ENCODE measurements around the gene UBE2I. TPM values are rescaled to one million over a fixed set of nuclear protein-coding genes. Genes with fewer than 3 reads are reported as not detected.
"Not testable (repeated sequence)": the region's sequence is repeated elsewhere in the genome, so short reads cannot be mapped to it uniquely, and the experiment has no call there.

The UBE2I gene
- total RNA-seq, 1 experiment from 2014 or later: 80.2 TPM

DNA sequence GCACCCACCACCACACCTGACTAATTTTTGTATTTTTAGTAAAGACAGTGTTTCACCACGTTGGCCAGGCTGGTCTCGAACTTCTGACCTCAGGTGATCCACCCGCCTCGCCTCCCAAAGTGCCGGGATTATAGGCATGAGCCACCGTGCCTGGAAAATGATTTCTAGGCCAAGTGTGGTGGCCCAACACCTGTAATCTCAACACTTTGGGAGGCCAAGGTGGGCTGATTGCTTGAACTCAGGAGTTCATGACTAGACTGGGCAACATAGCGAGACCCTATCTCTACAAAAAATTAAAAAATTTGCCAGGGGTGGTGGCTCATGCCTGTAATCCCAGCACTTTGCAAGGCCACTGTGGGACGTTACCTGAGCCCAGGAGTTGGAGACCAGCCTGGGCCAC is 13.0 kb downstream of the UBE2I start:
- no peak for DNase-seq
- Histone ChIP-seq H3K27me3 (ENCODE audit: control insufficient read depth, insufficient read depth, low read length) (no peaks in the 10 kb centered on the region), H3K36me3 (replicated peaks; ENCODE audit: control insufficient read depth, insufficient read depth, low read length) (peaks cover 37% of the 10 kb centered on the region), H3K4me3 (ENCODE audit: insufficient read depth, low read depth, low read length) (no peak overlapping the region)

DNA sequence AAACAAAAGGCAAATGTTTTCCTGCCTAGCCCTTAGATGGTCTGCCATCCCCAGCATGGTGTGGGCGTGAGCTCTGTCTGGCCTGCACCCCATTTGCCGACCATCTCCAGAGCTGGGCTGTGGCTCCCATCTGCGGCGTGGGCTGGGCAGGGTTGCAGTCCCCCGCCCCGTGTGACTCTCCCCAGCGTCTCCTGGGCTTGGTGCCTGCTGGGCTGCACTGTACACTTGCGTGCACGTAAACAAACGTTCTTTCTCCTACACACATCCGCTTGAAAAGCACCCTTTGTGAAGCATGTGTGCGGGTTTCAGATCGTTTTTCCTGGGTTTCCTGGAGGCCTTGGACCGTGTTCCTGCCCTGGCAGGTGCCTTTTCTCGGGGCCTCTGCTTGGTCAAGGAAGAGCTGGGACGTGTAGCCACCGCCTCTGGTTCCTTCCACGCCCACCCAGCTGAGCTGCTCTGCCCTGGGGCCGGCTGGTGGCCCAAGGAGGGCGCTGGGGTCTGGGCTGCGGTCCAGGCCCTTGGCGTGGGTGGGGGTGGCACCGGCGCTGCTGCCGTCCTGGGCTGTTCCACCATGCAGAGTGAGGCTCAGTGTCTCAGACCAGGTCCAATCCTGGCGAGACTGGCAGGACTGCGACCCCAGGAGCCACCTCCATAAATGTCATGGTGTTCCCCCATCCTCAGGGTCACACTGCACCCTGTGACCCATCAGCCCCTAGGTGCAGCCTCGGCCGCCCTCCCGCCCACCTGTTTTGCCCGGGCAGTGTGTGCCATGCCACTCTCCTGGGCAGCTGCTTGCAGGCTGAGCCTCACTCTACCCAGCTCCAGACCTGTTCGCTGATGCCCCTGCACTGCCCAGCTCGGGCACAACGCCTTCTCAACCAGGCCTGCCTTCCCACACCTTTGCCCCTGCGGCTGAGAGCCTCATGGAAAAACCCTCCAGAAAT is 14.1 kb downstream of the UBE2I start:
- no peaks in the 10 kb centered on the region for H3K27me3 ChIP-seq (ENCODE audit: control insufficient read depth, insufficient read depth, low read length)
- DNase-seq: no peak
- H3K4me3 ChIP-seq (ENCODE audit: insufficient read depth, low read depth, low read length): no peak overlapping the region
- peaks cover 28% of the 10 kb centered on the region for H3K36me3 ChIP-seq (replicated peaks; ENCODE audit: control insufficient read depth, insufficient read depth, low read length)

DNA sequence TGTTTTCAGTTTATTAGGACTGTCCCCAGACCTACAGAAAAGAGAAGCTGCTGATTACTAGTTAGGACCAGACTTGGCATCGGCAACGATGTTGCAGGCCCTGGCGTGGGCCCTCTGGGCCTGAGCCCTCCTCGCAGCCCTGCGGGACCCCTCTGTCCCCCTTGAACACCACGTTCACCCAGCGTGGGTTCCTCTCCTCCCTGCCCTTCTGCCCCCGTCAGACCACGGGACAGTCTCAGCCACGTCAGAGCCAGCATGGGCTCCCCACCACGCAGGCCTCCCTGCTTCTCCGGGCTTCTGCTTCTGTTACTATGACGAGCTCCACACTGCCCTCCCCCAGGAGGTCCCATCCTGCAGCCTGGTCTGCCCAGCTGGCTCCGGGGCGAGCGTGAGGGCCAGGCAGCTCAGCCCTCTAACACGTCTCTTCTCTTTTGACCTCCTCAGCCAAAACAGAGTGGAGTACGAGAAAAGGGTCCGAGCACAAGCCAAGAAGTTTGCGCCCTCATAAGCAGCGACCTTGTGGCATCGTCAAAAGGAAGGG is 14.9 kb downstream of the UBE2I start:
- H3K27me3 ChIP-seq (ENCODE audit: control insufficient read depth, insufficient read depth, low read length): no peaks in the 10 kb centered on the region
- DNase-seq: no peak
- no peak overlapping the region for H3K4me3 ChIP-seq (ENCODE audit: insufficient read depth, low read depth, low read length)
- H3K36me3 ChIP-seq (replicated peaks; ENCODE audit: control insufficient read depth, insufficient read depth, low read length): peaks cover 22% of the 10 kb centered on the region

DNA sequence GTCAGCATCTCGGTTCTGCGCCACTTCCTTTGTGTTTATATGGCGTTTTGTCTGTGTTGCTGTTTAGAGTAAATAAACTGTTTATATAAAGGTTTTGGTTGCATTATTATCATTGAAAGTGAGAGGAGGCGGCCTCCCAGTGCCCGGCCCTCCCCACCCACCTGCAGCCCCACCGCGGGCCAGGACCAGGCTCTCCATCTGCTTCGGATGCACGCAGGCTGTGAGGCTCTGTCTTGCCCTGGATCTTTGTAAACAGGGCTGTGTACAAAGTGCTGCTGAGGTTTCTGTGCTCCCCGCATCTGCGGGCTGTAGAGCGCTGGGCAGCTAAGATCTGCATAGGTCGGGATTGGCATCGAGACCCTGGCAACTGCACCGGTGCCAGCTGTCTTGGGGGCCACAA is 15.8 kb downstream of the UBE2I start:
- Histone ChIP-seq H3K4me3 (ENCODE audit: insufficient read depth, low read depth, low read length) (no peak overlapping the region), H3K36me3 (replicated peaks; ENCODE audit: control insufficient read depth, insufficient read depth, low read length) (peaks cover 13% of the 10 kb centered on the region), H3K27me3 (ENCODE audit: control insufficient read depth, insufficient read depth, low read length) (no peaks in the 10 kb centered on the region)
- no peak for DNase-seq

DNA sequence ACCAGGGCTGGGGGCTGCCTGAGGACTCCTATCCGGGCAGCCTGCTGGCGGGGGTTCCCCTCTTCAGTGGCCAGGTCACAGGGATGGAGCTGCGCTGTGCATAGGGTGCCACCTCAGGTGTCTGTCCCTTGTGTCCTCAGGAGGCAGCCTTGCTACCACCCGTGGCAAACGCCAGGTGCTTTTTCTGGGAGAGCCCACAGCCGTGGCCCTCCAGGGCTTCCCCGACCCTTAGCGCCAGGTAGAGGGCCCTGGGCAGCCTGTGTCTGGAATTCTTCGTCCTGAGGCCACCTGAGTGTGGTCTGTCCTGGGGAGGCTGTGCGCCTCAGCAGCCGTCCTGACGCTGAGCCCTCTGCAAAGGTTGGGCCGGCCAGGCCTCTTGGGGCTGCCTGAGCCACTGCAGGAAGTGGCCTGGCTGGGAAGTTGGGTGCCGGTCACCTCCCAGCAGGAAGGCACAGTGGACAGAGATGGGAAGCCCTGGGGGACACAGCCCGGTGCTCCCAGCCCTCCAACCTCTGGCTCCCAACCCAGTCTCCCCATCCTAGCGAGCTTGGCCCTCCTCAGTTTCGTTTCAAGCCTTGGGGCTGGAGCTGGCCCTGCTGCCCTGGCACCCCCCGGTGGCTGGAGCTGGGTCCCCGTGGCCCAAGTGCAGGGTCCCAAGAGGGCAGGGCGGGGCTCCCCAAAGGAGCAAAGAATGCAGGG is 16.4 kb downstream of the UBE2I start:
- DNase-seq: peak; percentile 80
- H3K36me3 ChIP-seq (replicated peaks; ENCODE audit: control insufficient read depth, insufficient read depth, low read length): peaks cover 10% of the 10 kb centered on the region
- H3K4me3 ChIP-seq (ENCODE audit: insufficient read depth, low read depth, low read length): no peak overlapping the region
- H3K27me3 ChIP-seq (ENCODE audit: control insufficient read depth, insufficient read depth, low read length): no peaks in the 10 kb centered on the region

DNA sequence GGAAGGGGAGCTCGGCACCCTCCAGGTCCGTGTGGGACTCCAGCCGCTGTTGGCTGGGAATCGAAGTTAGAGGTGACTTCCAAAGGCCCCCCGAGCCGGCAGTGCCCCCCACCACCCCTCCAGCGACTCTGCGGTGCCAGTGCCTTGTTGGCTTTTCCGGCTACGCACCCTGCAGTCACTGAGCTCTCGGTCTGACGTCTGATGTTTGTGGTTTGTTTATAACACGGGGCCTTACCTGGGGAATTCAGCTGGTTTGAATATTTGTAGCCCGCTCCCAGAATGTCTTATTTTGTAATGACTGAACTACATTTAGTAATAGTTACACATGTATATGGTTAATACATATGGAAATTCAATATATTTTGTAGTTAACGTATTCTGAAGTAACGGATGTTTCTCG is 17.0 kb downstream of the UBE2I start:
- no peak for DNase-seq
- H3K27me3 ChIP-seq (ENCODE audit: control insufficient read depth, insufficient read depth, low read length): no peaks in the 10 kb centered on the region
- no peak overlapping the region for H3K4me3 ChIP-seq (ENCODE audit: insufficient read depth, low read depth, low read length)
- peaks cover 8% of the 10 kb centered on the region for H3K36me3 ChIP-seq (replicated peaks; ENCODE audit: control insufficient read depth, insufficient read depth, low read length)

DNA sequence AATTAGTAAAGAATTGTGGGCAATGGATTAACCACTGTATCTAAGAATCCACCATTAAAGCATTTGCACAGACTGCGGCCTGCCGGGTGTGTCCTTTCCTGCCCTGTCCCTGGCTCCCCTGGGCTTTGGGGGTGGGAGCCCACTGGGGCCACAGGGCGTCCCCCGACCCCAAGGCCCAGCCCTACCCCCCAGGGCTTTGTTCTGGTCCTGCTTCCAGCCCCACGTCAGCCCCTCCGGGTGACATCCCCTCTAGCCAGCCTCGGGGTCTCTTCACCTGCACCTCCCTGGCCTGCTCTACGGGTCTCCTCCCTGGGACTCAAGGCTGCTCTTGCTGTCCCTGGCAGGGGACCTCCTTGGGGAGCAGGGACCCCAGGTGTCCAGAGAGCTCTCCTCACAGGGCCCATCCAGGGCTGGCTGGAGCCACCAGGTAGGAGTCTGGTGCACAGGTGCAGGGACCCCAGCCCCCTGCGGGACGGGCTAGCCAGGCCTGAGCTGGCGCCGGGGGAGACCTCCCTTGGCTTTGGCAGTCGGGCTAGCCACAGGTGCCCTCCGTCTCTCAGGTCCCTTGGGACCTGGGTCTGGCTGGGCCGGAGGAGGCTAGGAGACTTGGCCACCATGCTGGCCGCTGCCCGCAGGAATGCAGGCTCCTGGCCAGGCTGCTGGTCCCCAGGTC is 17.6 kb downstream of the UBE2I start:
- Histone ChIP-seq H3K27me3 (ENCODE audit: control insufficient read depth, insufficient read depth, low read length) (no peaks in the 10 kb centered on the region), H3K4me3 (ENCODE audit: insufficient read depth, low read depth, low read length) (no peak overlapping the region), H3K36me3 (replicated peaks; ENCODE audit: control insufficient read depth, insufficient read depth, low read length) (peaks cover 5% of the 10 kb centered on the region)
- DNase-seq: no peak

DNA sequence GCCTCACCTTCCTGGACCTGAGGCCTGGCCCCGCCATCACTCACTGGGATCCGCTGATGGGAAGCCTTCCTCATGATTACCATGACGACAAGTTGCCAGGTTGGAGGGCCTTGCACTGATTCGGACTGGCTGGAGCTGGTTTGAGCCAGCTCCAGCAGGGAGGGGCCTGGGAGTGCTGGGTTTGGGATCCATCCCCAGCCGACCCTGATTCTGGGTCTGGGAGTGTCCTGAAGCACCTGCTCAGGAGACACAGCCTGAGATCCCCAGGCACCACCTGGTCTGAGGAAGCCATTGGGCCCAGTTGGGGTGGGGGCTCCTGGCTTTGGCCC is 18.1 kb downstream of the UBE2I start:
- Histone ChIP-seq H3K36me3 (replicated peaks; ENCODE audit: control insufficient read depth, insufficient read depth, low read length) (peaks cover 5% of the 10 kb centered on the region), H3K27me3 (ENCODE audit: control insufficient read depth, insufficient read depth, low read length) (peaks cover 1% of the 10 kb centered on the region), H3K4me3 (ENCODE audit: insufficient read depth, low read depth, low read length) (no peak overlapping the region)
- DNase-seq: peak; percentile 82

DNA sequence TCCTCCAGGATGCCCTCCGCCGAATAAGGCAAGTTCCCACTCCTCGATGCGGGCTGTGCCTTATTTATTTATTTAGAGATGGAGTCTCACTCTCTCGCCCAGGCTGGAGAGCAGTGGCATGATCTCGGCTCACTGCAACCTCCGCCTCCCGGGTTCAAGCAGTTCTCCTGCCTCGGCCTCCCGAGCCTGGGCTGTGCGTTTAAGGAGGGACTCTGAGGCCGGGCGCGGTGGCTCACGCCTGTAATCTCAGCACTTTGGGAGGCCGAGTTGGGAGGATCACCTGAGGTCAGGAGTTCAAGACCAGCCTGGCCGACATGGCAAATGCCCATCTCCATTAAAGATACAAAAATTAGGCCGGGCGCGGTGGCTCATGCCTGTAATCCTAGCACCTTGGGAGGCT is 18.7 kb downstream of the UBE2I start:
- H3K4me3 ChIP-seq (ENCODE audit: insufficient read depth, low read depth, low read length); H3K36me3 ChIP-seq (replicated peaks; ENCODE audit: control insufficient read depth, insufficient read depth, low read length); DNase-seq; H3K27me3 ChIP-seq (ENCODE audit: control insufficient read depth, insufficient read depth, low read length): not testable (repeated sequence)

DNA sequence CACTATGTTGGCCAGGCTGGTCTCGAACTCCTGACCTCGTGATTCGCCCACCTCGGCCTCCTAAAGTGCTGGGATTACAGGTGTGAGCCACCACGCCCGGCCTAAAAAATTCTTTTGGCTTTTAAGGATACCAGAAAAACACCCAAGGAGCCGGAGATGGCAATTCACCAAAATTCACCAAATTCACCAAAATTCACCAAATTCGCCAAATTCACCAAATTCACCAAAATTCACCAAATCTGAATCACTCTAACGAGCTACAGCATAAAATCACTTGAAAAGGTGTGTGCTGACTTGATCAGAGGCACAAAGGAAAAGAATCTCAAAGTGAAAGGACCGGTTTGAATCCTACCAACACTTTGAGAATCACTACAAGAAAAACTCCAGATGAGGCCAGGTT is 19.5 kb downstream of the UBE2I start:
- DNase-seq; H3K4me3 ChIP-seq (ENCODE audit: insufficient read depth, low read depth, low read length); H3K36me3 ChIP-seq (replicated peaks; ENCODE audit: control insufficient read depth, insufficient read depth, low read length): not testable (repeated sequence)
- peaks cover 12% of the 10 kb centered on the region for H3K27me3 ChIP-seq (ENCODE audit: control insufficient read depth, insufficient read depth, low read length)

DNA sequence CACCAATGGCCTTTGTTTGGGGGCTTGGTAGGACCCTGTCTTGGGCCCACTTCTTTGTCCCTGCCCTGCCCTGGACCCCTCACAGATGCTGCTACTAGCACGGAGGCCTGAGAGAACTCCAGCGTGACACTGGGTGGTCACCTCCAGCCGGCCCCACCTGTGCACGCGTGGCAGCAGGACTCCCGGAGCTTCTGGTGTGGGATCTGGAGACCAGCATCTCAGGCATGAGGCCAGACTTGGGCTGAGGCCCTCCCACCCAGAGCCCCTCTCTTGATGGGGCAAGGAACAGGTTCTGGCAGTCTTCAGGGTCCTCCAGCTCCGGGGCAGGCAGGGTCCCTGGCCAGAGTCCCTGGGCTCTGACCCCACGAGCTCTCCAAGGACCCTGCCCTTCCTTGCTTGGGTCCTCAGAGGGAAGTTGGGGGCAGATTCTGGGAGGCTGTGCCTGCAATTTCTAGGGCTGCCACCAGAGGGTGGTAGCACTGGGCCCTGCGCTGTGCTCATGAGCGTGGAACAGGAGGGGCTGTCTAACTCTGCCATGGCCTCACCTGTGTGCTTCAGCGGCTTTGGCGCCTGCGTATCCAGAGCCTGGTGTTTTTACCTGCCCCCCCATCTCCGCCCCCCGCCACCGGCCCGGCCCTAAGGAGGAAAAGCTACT is 21.0 kb downstream of the UBE2I start:
- no peaks in the 10 kb centered on the region for H3K36me3 ChIP-seq (replicated peaks; ENCODE audit: control insufficient read depth, insufficient read depth, low read length)
- H3K27me3 ChIP-seq (ENCODE audit: control insufficient read depth, insufficient read depth, low read length): peaks cover 27% of the 10 kb centered on the region
- no peak overlapping the region for H3K4me3 ChIP-seq (ENCODE audit: insufficient read depth, low read depth, low read length)
- peak; percentile 93 for DNase-seq

DNA sequence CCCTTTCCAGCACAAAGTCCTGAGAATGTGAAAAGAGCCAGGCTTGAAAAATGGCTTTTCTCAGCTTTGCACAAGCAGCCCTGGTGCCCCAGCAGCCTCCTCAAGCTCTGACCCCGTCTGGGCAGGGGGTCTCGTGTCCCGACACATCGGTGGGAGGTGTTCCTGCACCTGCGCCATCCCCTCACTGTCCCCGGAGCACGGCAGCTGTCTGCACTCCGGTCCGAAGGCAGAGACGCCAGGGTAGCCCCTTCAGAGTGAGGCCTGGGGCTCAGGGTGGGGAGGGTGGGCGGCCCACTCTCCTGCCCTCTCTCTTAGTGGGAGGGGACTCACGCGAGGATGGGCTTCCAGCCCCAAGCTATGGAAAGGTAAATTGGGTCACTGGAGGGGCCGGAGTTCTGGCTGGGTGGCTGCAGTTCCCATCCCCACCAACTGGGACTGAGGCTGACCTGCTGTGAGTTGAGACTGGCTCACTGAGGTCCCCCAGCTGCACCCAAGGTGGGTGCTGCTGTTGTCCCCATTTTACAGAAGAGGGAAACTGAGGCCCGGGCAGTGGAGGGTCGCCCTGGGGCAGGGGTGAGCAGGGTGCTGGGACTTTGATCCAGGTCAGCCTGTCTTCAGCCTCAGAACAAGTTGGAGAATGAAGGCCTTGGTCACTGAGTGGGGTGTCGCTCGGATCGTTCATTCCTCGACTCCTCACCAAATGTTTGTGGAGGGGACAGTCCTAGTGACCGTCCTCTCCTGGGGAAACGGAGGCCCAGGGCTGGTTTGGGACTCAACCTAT is 21.7 kb downstream of the UBE2I start:
- Histone ChIP-seq H3K4me3 (ENCODE audit: insufficient read depth, low read depth, low read length) (peak overlapping the region; percentile 49; the same call in 1 of the 2 replicates), H3K36me3 (replicated peaks; ENCODE audit: control insufficient read depth, insufficient read depth, low read length) (no peaks in the 10 kb centered on the region), H3K27me3 (ENCODE audit: control insufficient read depth, insufficient read depth, low read length) (peaks cover 34% of the 10 kb centered on the region)
- DNase-seq: no peak

DNA sequence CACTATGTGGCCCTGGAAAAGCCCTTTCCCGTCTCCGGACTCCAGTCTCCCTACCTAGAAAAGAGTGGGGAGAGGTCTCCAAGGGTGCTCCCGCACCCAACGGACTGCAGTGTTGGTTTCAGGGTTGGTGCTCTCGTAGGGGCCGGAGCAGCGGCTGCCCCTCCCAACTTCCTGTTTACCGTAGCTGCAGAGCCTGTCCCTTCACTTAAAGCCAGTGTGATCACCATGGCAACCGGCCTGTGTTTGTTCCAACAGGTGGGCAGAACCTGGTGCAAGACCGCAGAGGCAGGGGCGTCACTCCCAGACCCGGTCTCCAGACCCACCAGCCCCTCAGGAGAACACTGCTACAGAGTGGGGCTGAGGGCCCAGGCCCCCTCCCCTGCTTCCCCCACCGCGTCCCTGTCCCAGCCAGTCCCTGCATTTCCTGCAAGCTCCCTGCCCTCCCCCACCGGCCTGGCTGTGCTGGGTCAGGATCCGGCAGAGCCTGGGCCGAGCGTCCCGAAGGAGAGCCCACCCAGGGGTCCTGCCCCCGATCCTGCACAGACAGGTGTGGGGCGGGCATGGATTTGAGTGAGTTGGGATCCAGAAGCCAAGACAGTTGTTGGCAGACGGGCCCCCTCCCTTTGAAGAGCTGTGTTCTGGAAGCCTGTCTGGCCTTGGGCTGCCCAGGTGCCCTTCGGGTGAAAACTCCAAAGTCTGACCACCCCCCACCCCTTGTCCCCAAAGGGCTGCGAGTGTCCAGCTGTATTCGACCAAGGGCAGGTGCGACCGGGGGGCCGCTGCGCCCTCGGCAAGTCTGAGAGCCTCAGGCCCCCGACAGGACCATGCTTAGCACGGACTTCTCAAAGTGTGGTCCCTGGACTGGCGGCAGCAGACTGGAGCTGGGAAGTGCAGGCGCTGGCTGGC is 22.5 kb downstream of the UBE2I start:
- no peaks in the 10 kb centered on the region for H3K36me3 ChIP-seq (replicated peaks; ENCODE audit: control insufficient read depth, insufficient read depth, low read length)
- peak overlapping the region; percentile 49 for H3K4me3 ChIP-seq (ENCODE audit: insufficient read depth, low read depth, low read length)
- DNase-seq: peak; percentile 97
- peaks cover 37% of the 10 kb centered on the region for H3K27me3 ChIP-seq (ENCODE audit: control insufficient read depth, insufficient read depth, low read length)

Measured in H7 (cell line).